ENCODE measurements around the gene DNAJC3. TPM values are rescaled to one million over a fixed set of nuclear protein-coding genes. Genes with fewer than 3 reads are reported as not detected.

The DNAJC3 gene
- total RNA-seq, 1 donor from 2014 or later = 51.7 TPM

DNA sequence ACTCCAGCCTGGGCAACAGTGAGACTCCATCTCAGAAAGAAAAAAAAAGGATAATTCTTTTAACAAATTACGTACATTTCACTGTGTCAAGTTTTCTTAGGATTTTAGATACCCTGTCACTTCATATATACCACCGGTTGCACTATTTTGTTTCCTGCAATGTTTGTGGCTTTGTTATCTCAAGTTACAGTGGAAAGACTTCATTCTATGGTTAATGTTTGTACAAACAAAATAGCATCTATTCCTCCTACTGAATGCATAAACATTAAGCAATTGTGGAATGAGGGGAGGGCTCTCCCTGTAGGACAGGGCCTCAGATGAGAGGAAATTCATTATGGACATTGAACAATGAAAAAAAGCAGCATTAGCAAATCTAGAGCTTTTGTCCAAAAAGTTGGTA, 120.1 kb downstream of the DNAJC3 start:
- Histone ChIP-seq H3K27ac (ENCODE audit: low read depth, low read length) (no peak overlapping the region), H3K4me1 (ENCODE audit: insufficient read depth, low read length) (no peaks in the 10 kb centered on the region), H3K27me3 (ENCODE audit: insufficient read depth, low read length) (no peaks in the 10 kb centered on the region), H3K36me3 (ENCODE audit: insufficient read depth, low read length) (peaks cover 10% of the 10 kb centered on the region), H4K20me1 (ENCODE audit: insufficient read depth, low read length) (no peaks in the 10 kb centered on the region), H3K79me2 (ENCODE audit: insufficient read depth, low read length) (no peaks in the 10 kb centered on the region), H3K9me3 (ENCODE audit: insufficient read depth, low read depth, low read length) (no peaks in the 10 kb centered on the region), H3K4me2 (ENCODE audit: low read length) (no peak overlapping the region), H3K4me3 (ENCODE audit: insufficient read depth, low read depth, low read length) (no peak overlapping the region), H2AFZ (ENCODE audit: low read depth, low read length) (no peak overlapping the region), H3K9ac (ENCODE audit: low read length) (no peak overlapping the region)
- DNase-seq (ENCODE audit: low read depth) = no peak
- Mint-ChIP-seq H3K9me3 (ENCODE audit: unreplicated experiment) (no peaks in the 10 kb centered on the region), H3K4me1 (ENCODE audit: low read depth, unreplicated experiment) (peaks cover 4% of the 10 kb centered on the region), H3K4me3 (ENCODE audit: unreplicated experiment) (no peak overlapping the region), H3K27me3 (ENCODE audit: low read depth, unreplicated experiment) (no peaks in the 10 kb centered on the region), H3K36me3 (ENCODE audit: low read depth, unreplicated experiment) (peaks cover 18% of the 10 kb centered on the region), H3K27ac (ENCODE audit: unreplicated experiment) (no peak overlapping the region)
- no peak for FAIRE-seq
- TF ChIP-seq, protein P1, sequence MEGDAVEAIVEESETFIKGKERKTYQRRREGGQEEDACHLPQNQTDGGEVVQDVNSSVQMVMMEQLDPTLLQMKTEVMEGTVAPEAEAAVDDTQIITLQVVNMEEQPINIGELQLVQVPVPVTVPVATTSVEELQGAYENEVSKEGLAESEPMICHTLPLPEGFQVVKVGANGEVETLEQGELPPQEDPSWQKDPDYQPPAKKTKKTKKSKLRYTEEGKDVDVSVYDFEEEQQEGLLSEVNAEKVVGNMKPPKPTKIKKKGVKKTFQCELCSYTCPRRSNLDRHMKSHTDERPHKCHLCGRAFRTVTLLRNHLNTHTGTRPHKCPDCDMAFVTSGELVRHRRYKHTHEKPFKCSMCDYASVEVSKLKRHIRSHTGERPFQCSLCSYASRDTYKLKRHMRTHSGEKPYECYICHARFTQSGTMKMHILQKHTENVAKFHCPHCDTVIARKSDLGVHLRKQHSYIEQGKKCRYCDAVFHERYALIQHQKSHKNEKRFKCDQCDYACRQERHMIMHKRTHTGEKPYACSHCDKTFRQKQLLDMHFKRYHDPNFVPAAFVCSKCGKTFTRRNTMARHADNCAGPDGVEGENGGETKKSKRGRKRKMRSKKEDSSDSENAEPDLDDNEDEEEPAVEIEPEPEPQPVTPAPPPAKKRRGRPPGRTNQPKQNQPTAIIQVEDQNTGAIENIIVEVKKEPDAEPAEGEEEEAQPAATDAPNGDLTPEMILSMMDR (IDR thresholded peaks at IDR 0.05; ENCODE audit: insufficient read depth, low read depth, low read length) = no peak
- TF ChIP-seq EZH2 (IDR thresholded peaks at IDR 0.05; ENCODE audit: insufficient read depth, low read length) = no peak

DNA sequence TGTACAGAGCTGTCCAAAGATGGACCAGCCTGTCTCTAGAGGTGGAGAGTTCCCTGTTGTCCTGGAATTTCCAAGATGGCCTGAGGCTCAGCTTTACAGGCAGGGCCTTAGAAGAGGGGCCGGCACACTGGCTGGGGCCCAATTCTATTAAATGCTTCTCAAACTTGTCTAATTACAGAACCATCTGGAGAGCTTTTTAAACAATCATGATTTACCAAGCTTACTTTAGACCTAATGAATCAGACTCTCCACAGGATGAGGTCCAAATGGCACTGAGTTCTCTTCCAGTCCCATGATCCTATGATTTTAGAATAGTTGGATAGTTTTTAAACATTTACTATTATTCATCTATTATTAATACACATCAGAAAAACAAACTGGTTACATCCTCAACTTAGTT, 123.5 kb downstream of the DNAJC3 start:
- Histone ChIP-seq H3K79me2 (ENCODE audit: insufficient read depth, low read length) (no peaks in the 10 kb centered on the region), H2AFZ (ENCODE audit: low read depth, low read length) (no peak overlapping the region), H3K9me3 (ENCODE audit: insufficient read depth, low read depth, low read length) (no peaks in the 10 kb centered on the region), H3K4me1 (ENCODE audit: insufficient read depth, low read length) (no peaks in the 10 kb centered on the region), H3K4me3 (ENCODE audit: insufficient read depth, low read depth, low read length) (no peak overlapping the region), H3K27ac (ENCODE audit: low read depth, low read length) (no peak overlapping the region), H3K36me3 (ENCODE audit: insufficient read depth, low read length) (peaks cover 6% of the 10 kb centered on the region), H4K20me1 (ENCODE audit: insufficient read depth, low read length) (no peaks in the 10 kb centered on the region), H3K4me2 (ENCODE audit: low read length) (no peak overlapping the region), H3K27me3 (ENCODE audit: insufficient read depth, low read length) (no peaks in the 10 kb centered on the region), H3K9ac (ENCODE audit: low read length) (no peak overlapping the region)
- H3K36me3 Mint-ChIP-seq (ENCODE audit: low read depth, unreplicated experiment) = peaks cover 18% of the 10 kb centered on the region
- no peaks in the 10 kb centered on the region for H3K9me3 Mint-ChIP-seq (ENCODE audit: unreplicated experiment)
- H3K4me1 Mint-ChIP-seq (ENCODE audit: low read depth, unreplicated experiment) = no peaks in the 10 kb centered on the region
- no peaks in the 10 kb centered on the region for H3K27me3 Mint-ChIP-seq (ENCODE audit: low read depth, unreplicated experiment)
- no peak for FAIRE-seq
- TF ChIP-seq EZH2 (IDR thresholded peaks at IDR 0.05; ENCODE audit: insufficient read depth, low read length) = no peak
- TF ChIP-seq, protein P1 (IDR thresholded peaks at IDR 0.05; ENCODE audit: insufficient read depth, low read depth, low read length) = no peak
- no peak overlapping the region for H3K4me3 Mint-ChIP-seq (ENCODE audit: unreplicated experiment)
- H3K27ac Mint-ChIP-seq (ENCODE audit: unreplicated experiment) = no peak overlapping the region
- no peak for DNase-seq (ENCODE audit: low read depth)

DNA sequence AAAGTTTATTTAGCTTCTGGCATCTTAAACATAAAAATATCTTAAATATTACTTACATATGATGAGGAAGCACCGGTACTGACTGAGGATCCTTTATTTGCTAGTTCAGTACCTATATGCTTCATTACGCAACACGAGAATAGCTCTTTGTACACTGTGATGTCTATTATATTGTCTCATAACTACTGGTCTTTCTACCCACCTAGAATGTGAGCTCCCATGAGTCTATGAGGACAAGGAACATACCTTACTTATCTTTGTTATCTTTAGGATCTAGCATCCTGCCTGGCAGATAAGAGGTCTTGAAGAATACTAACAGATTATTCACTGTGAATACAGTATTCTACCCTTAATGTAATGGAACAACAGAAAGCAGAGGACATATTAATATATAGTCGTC, 124.9 kb downstream of the DNAJC3 start:
- Mint-ChIP-seq H3K36me3 (ENCODE audit: low read depth, unreplicated experiment) (peaks cover 18% of the 10 kb centered on the region), H3K9me3 (ENCODE audit: unreplicated experiment) (no peaks in the 10 kb centered on the region), H3K4me3 (ENCODE audit: unreplicated experiment) (no peak overlapping the region), H3K27ac (ENCODE audit: unreplicated experiment) (no peak overlapping the region), H3K27me3 (ENCODE audit: low read depth, unreplicated experiment) (no peaks in the 10 kb centered on the region), H3K4me1 (ENCODE audit: low read depth, unreplicated experiment) (no peaks in the 10 kb centered on the region)
- no peak overlapping the region for H3K9ac ChIP-seq (ENCODE audit: low read length)
- H3K4me2 ChIP-seq (ENCODE audit: low read length) = no peak overlapping the region
- H3K4me1 ChIP-seq (ENCODE audit: insufficient read depth, low read length) = no peaks in the 10 kb centered on the region
- no peaks in the 10 kb centered on the region for H4K20me1 ChIP-seq (ENCODE audit: insufficient read depth, low read length)
- no peaks in the 10 kb centered on the region for H3K27me3 ChIP-seq (ENCODE audit: insufficient read depth, low read length)
- DNase-seq (ENCODE audit: low read depth) = no peak
- H3K4me3 ChIP-seq (ENCODE audit: insufficient read depth, low read depth, low read length) = no peak overlapping the region
- no peak for TF ChIP-seq EZH2 (IDR thresholded peaks at IDR 0.05; ENCODE audit: insufficient read depth, low read length)
- TF ChIP-seq, protein P1 (IDR thresholded peaks at IDR 0.05; ENCODE audit: insufficient read depth, low read depth, low read length) = no peak
- H2AFZ ChIP-seq (ENCODE audit: low read depth, low read length) = no peak overlapping the region
- H3K79me2 ChIP-seq (ENCODE audit: insufficient read depth, low read length) = no peaks in the 10 kb centered on the region
- FAIRE-seq = no peak
- peaks cover 3% of the 10 kb centered on the region for H3K9me3 ChIP-seq (ENCODE audit: insufficient read depth, low read depth, low read length)
- no peak overlapping the region for H3K27ac ChIP-seq (ENCODE audit: low read depth, low read length)
- peaks cover 6% of the 10 kb centered on the region for H3K36me3 ChIP-seq (ENCODE audit: insufficient read depth, low read length)
